ENCODE measurements around the gene WDHD1.
"Not testable (repeated sequence)": the region's sequence is repeated elsewhere in the genome, so short reads cannot be mapped to it uniquely, and the experiment has no call there.

WDHD1 gene

GRCh38 chr14:55045087-55045486 is 18.2 kb upstream of the WDHD1 start:
- no peak for FAIRE-seq

- FAIRE-seq = no peak
These were observed 16.6 kb upstream of the WDHD1 start for GRCh38 chr14:55043528-55043927.

- FAIRE-seq = no peak
These were observed 11.8 kb upstream of the WDHD1 start for GRCh38 chr14:55038708-55039107.

- FAIRE-seq = not testable (repeated sequence)
These were observed 11.1 kb upstream of the WDHD1 start for GRCh38 chr14:55037995-55038394.

- FAIRE-seq = no peak
These were observed 4.3 kb upstream of the WDHD1 start for GRCh38 chr14:55031190-55031589.

- FAIRE-seq = no peak
These were observed 1.6 kb upstream of the WDHD1 start for GRCh38 chr14:55028476-55028875.

- FAIRE-seq = no peak
These were observed 1.2 kb upstream of the WDHD1 start for GRCh38 chr14:55028066-55028465.

GRCh38 chr14:55026441-55026792 is 482 bp downstream of the WDHD1 start:
- FAIRE-seq = no peak

- FAIRE-seq = no peak
These were observed 951 bp downstream of the WDHD1 start for GRCh38 chr14:55025948-55026347.

- not testable (repeated sequence) for FAIRE-seq
These were observed 2.5 kb downstream of the WDHD1 start for GRCh38 chr14:55024365-55024764.

- FAIRE-seq = no peak
These were observed 6.8 kb downstream of the WDHD1 start for GRCh38 chr14:55019968-55020554.

- no peak for FAIRE-seq
These were observed 11.9 kb downstream of the WDHD1 start for GRCh38 chr14:55015006-55015405.

- FAIRE-seq = no peak
These were observed 21.8 kb downstream of the WDHD1 start for GRCh38 chr14:55005071-55005470.

- no peak for FAIRE-seq
These were observed 26.5 kb downstream of the WDHD1 start for GRCh38 chr14:55000381-55000780.

GRCh38 chr14:54985156-54985555 is 41.7 kb downstream of the WDHD1 start:
- no peak for FAIRE-seq

- FAIRE-seq = peak; percentile 62
These were observed 45.2 kb downstream of the WDHD1 start for GRCh38 chr14:54981698-54982097.

GRCh38 chr14:54979039-54979438 is 47.9 kb downstream of the WDHD1 start:
- FAIRE-seq = no peak

- FAIRE-seq = no peak
These were observed 50.6 kb downstream of the WDHD1 start for GRCh38 chr14:54976316-54976715.

GRCh38 chr14:54975856-54976255 is 51.0 kb downstream of the WDHD1 start:
- no peak for FAIRE-seq

- peak; percentile 17 for FAIRE-seq
These were observed 52.0 kb downstream of the WDHD1 start for GRCh38 chr14:54974788-54975414.

- no peak for FAIRE-seq
These were observed 59.4 kb downstream of the WDHD1 start for GRCh38 chr14:54967496-54967895.

GRCh38 chr14:54955143-54955542 is 71.8 kb downstream of the WDHD1 start:
- FAIRE-seq = no peak

- FAIRE-seq = not testable (repeated sequence)
These were observed 73.3 kb downstream of the WDHD1 start for GRCh38 chr14:54953609-54954008.

GRCh38 chr14:54952803-54953202 is 74.1 kb downstream of the WDHD1 start:
- FAIRE-seq = not testable (repeated sequence)

- no peak for FAIRE-seq
These were observed 79.7 kb downstream of the WDHD1 start for GRCh38 chr14:54947230-54947629.
